ENCODE measurements around the gene IFNGR1.

DNA sequence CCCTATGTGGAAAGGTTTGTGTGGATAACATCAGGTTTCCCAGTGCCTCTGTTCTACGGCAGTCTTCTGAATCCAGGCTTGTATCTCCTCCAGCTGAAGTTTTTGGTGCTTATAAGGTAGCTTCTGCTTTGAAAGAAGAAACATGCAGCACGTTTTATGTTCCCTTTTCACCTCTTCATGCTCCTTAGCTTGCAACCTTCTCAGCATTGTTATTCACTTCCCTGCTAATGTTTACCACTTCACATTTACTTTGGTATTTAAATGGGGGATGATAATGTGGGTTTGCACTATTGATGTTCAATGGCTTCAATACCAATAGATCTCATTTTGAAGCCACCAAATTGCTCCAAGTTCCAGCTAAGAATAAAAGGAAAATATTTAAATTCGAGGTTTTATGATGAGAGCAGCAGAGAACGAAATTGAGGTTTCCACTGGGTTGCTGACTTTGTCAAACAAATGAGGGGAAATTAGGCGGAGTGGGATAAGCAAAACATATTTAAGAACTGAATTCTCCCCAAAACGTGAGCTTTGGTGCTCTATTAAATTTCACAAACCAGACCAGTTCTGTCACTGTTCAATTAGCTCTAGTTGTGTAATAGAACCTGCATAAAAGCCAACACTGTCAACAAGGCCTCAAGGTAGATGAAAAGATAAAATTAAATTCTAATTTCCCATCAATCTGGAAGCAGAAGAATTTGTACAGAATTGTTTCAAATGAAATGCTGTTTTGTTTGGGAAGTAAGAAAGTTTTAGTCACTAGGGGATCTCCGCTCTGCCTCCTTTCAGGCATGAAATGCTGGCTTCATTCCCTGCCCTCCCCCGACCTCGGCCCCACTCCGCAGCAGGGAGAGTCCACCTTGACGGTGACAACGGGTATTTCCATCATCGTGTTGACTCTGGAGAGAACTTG is 47.1 kb downstream of the IFNGR1 start:
- TF ChIP-seq POLR2AphosphoS5 (IDR thresholded peaks at IDR 0.05; ENCODE audit: low read depth, low read length) (no peak), POLR2A (IDR thresholded peaks at IDR 0.05; ENCODE audit: low read depth, low read length) (no peak), TAF1 (IDR thresholded peaks at IDR 0.05; ENCODE audit: low read depth, low read length) (no peak)

All from GM12891 (cell line).